Cardiac muscle cell (in vitro differentiated cells and primary cell): Measurements from ENCODE around the gene LARP6. TPM values are rescaled to one million over a fixed set of nuclear protein-coding genes. Genes with fewer than 3 reads are reported as not detected.

Experiments used
- DNase-seq, 2 donors: peaks; one replicate each; pipeline versions ENCODE4 v3.0.0 to v3.0.0-alpha.2; 2010 to 2017; ENCODE audit warnings: low read depth in 1 of 2, low spot score in 1 of 2
- H3K27ac ChIP-seq: fragments of 200-600 bp; sonication (generic); 2 replicates; pipeline ENCODE4 v1.5.1; 2016
- H3K27me3 ChIP-seq: fragments of 200-600 bp; sonication (generic); 2 replicates; pipeline ENCODE4 v1.6.0; 2016; ENCODE audit warnings: control low read depth
- H3K36me3 ChIP-seq: fragments of 200-600 bp; sonication (generic); 2 replicates; pipeline ENCODE4 v1.5.1; 2016; ENCODE audit warnings: control low read depth
- H3K4me1 ChIP-seq: fragments of 200-600 bp; sonication (generic); 2 replicates; pipeline ENCODE4 v1.8.1; 2017; ENCODE audit warnings: low read depth, mild to moderate bottlenecking, mixed run types
- H3K4me3 ChIP-seq: fragments of 200-600 bp; sonication (generic); 2 replicates; pipeline ENCODE4 v1.5.1; 2016; ENCODE audit warnings: mild to moderate bottlenecking
- H3K9me3 ChIP-seq: fragments of 200-600 bp; sonication (generic); 2 replicates; pipeline ENCODE4 v1.5.1; 2017; ENCODE audit warnings: low read depth, mild to moderate bottlenecking, control low read depth
- CTCF ChIP-seq: IDR thresholded peaks from 2 replicates; pipeline ENCODE4 v1.5.1; 2012; ENCODE audit warnings: low read depth, mild to moderate bottlenecking, low read length
- polyA plus RNA-seq: library from polyadenylated mRNA; unstranded; fragments of >200 nt; fragmentation: Nextera tagmentation; extraction: Ambion mirVana; gene quantifications from 2 replicates; pipeline ENCODE4 v1.2.1, GENCODE V29; 2016
- total RNA-seq: library from RNA; depleted of rRNA; stranded (reverse); fragments of >200 nt; gene quantifications from 2 replicates; pipeline ENCODE4 v1.2.3, GENCODE V29; 2016

LARP6 gene
- total and polyA plus RNA-seq, 2 experiments from 2014 or later: 45.7 to 54.2 TPM

GRCh38 chr15:70832176-70832575, 21.8 kb downstream of the LARP6 start:
- Histone ChIP-seq H3K36me3 (peaks cover 19% of the 10 kb centered on the region), H3K9me3 (no peaks in the 10 kb centered on the region), H3K4me3 (no peak overlapping the region), H3K27me3 (no peaks in the 10 kb centered on the region), H3K27ac (no peak overlapping the region), H3K4me1 (peaks cover 14% of the 10 kb centered on the region)
- TF ChIP-seq CTCF: no peak
- DNase-seq: no peak

DNA sequence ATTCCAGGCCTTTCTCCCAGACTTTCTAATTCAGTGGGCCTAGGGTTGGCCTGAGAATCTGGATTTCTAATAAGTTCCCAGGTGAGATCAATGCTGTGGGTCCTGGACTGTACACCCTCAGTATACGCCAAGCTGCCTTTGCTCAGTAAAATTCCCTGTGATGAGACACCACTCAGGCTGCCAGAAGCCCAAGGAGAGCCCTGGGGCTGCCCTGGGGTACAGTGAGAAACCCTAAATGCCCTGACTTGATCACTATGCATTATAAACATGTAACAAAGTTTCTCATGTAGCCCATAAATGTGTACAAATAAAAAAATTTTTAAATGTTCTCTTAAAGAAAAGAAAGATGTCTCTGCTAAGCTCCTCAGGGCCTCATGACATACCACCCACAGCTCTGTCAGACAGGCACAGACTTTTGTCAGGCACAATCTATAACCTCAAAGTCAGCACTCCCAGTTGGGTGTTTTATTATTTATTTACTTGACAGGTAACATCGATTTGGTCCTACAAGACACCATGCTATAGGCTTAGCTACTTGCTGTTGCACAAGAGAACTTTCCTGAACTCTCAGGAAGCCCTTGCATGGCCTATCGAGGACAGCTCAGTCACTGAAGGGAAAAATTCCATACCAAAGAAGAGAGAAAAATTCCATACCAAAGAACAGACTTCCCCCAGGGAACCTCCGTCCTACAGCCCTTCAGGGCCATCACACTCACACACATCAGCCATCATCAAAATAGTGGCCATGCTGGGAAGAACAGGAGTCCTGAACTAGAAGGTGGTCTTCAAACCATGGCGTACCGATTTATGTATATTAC, 22.7 kb downstream of the LARP6 start:
- no peak for DNase-seq
- Histone ChIP-seq H3K27me3 (no peaks in the 10 kb centered on the region), H3K27ac (peak overlapping the region; percentile 38), H3K36me3 (peaks cover 19% of the 10 kb centered on the region), H3K4me1 (peaks cover 14% of the 10 kb centered on the region), H3K4me3 (no peak overlapping the region), H3K9me3 (no peaks in the 10 kb centered on the region)
- no peak for TF ChIP-seq CTCF

GRCh38 chr15:70830615-70831014, 23.3 kb downstream of the LARP6 start:
- Histone ChIP-seq H3K4me1 (peaks cover 14% of the 10 kb centered on the region), H3K4me3 (no peak overlapping the region), H3K27me3 (no peaks in the 10 kb centered on the region), H3K9me3 (no peaks in the 10 kb centered on the region), H3K36me3 (peaks cover 14% of the 10 kb centered on the region), H3K27ac (peak overlapping the region; percentile 38)
- TF ChIP-seq CTCF: no peak
- DNase-seq: no peak

DNA sequence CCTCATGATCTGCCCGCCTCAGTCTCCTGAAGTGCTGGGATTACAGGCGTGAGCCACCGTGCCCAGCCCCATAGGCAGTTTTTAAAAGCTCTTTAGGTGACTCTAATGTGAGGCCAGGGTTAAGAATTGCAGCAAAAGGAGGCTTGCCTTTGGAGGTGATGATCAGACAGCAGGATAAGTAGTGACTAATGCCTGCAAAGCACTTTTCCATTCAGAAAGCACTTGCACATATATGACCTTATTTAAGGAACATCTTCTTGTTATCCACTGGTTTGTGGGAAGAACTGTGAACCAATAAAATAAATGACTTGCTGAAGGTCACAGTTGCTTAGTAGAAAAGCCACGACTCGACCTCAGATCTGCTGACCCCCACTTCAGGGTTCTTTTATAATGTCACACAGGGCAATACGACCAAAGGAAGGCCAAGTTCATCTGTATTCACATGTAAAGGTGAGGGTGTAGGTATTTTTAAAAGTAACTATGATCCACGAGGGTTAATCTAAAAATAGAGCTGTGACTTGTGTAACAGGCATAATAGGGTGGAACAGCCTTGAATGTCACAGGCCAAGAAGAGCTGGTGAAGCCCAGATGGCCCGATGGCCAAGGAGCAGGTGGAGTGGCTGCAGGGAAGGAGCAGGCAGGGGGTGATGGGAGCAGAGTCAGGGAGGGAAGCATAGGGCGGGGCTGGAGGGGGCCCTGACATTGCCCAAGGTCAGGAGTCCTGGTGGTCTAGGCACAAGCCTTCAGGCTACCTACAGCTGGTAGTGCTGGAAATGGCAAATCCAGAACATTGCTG, 24.4 kb downstream of the LARP6 start:
- Histone ChIP-seq H3K27ac (peak overlapping the region; percentile 38), H3K4me3 (no peak overlapping the region), H3K36me3 (peaks cover 6% of the 10 kb centered on the region), H3K4me1 (peaks cover 22% of the 10 kb centered on the region), H3K9me3 (no peaks in the 10 kb centered on the region), H3K27me3 (no peaks in the 10 kb centered on the region)
- no peak for TF ChIP-seq CTCF
- DNase-seq: no peak

GRCh38 chr15:70827721-70828120, 26.2 kb downstream of the LARP6 start:
- no peaks in the 10 kb centered on the region for H3K27me3 ChIP-seq
- DNase-seq: no peak
- H3K4me1 ChIP-seq: peaks cover 17% of the 10 kb centered on the region
- no peak overlapping the region for H3K4me3 ChIP-seq
- no peak for TF ChIP-seq CTCF
- no peaks in the 10 kb centered on the region for H3K36me3 ChIP-seq
- no peak overlapping the region for H3K27ac ChIP-seq
- H3K9me3 ChIP-seq: no peaks in the 10 kb centered on the region
